SU-DHL-6 (cell line): ENCODE measurements around the gene PHKA2.

Experiments used
- H2AFZ ChIP-seq: fragments of 200-600 bp; sonication (generic); 2 replicates; pipeline ENCODE4 v1.6.1; 2014; ENCODE audit warnings: low read depth, mild to moderate bottlenecking, moderate library complexity, mixed read lengths, antibody characterized with exemption, low read length; ENCODE audit not compliant: severe bottlenecking
- H3F3A ChIP-seq: fragments of 200-600 bp; shearing (Covaris generic); 2 replicates; pipeline ENCODE4 v1.6.0; 2016; ENCODE audit warnings: antibody characterized with exemption, mild to moderate bottlenecking; ENCODE audit not compliant: insufficient read depth
- H3K27ac ChIP-seq: fragments of 200-600 bp; sonication (generic); 2 replicates; pipeline ENCODE4 v1.5.1; 2016; ENCODE audit warnings: low read depth, mild to moderate bottlenecking, low read length, moderate library complexity, mixed read lengths
- H3K27me3 ChIP-seq: fragments of 200-600 bp; sonication (generic), shearing (Covaris generic); 2 replicates; pipeline ENCODE4 v1.6.0; 2014; ENCODE audit warnings: mild to moderate bottlenecking, low read length
- H3K36me3 ChIP-seq: fragments of 200-600 bp; sonication (generic); 2 replicates; pipeline ENCODE4 v1.6.1; 2014; ENCODE audit warnings: mild to moderate bottlenecking, low read length, mixed read lengths
- H3K4me2 ChIP-seq: fragments of 300-600, 200-600 bp; shearing (Covaris generic), sonication (generic); 2 replicates; pipeline ENCODE4 v1.6.0; 2014; ENCODE audit warnings: low read length, low read depth, mild to moderate bottlenecking; ENCODE audit not compliant: poor library complexity, severe bottlenecking
- H3K4me3 ChIP-seq: fragments of 200-600 bp; sonication (generic); 2 replicates; pipeline ENCODE4 v1.5.1; 2014; ENCODE audit warnings: antibody characterized with exemption, low read length, mild to moderate bottlenecking, mixed read lengths; ENCODE audit not compliant: insufficient read depth, poor library complexity, severe bottlenecking
- H3K79me2 ChIP-seq: fragments of 200-600 bp; sonication (generic); 2 replicates; pipeline ENCODE4 v1.6.1; 2014; ENCODE audit warnings: mild to moderate bottlenecking, low read length, moderate library complexity; ENCODE audit not compliant: insufficient read depth
- H3K9ac ChIP-seq: fragments of 200-600 bp; sonication (generic); 2 replicates; pipeline ENCODE4 v1.7.0; 2014; ENCODE audit warnings: mild to moderate bottlenecking, low read length
- H3K9me2 ChIP-seq: fragments of 200-600 bp; sonication (generic); replicated peaks from 2 replicates; pipeline ENCODE4 v1.6.1; 2014; ENCODE audit warnings: low read length; ENCODE audit not compliant: insufficient read depth
- H3K9me3 ChIP-seq: fragments of 200-600 bp; sonication (generic); 2 replicates; pipeline ENCODE4 v1.6.1; 2014; ENCODE audit warnings: low read length, mixed read lengths; ENCODE audit not compliant: insufficient read depth
- H4K20me1 ChIP-seq: fragments of 200-600 bp; sonication (generic); 2 replicates; pipeline ENCODE4 v1.6.1; 2014; ENCODE audit warnings: low read depth, mild to moderate bottlenecking, antibody characterized with exemption, low read length, moderate library complexity, mixed read lengths
- EZH2phosphoT487 ChIP-seq: fragments of 200-600 bp; sonication (generic), shearing (Covaris generic); conservative IDR thresholded peaks from 2 replicates; pipeline ENCODE4 v1.6.1; 2018; ENCODE audit warnings: mild to moderate bottlenecking, antibody characterized with exemption, low read length, moderate library complexity, mixed read lengths
- TF ChIP-seq, protein P1 (sequence below): fragments of 200-600 bp; sonication (generic); IDR thresholded peaks from one replicate; pipeline ENCODE4 v1.5.1; 2017; ENCODE audit warnings: antibody characterized with exemption, mild to moderate bottlenecking, low read length, moderate library complexity; ENCODE audit not compliant: insufficient read depth, poor library complexity, severe bottlenecking

Gene PHKA2

DNA sequence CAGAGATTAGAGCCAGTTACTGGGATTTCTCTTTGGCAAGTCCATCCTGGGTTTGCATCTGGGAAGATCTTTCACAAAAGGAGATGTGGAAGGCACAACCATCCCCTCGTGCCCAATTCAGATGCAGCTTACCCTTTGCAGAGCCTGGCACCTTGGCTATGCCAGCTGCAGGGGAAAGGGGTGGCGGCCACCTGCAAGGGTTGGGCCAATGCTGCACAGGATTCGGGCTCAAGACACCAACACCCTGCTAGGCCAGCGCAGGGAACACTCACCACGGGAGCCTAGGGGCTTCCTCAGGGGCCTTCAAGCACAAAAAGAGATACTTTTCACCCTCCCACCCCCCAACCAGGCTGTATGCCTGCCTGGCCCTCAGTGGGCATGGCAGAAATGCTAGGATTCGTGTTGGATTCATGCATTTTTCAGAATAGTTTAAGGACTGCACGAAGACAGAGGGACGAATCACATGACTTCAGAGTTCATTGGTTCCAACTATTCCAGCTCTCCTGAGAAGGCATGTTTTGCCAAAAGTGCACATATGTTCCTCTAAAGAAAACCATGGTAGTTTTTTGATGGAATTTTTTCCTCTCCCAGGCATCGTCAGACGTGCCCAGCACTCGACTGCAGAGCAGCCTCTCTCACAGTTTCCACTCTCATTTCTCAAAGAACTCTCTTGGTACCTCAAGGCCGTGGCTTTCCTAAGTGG, 94.4 kb downstream of the PHKA2 start:
- no peaks in the 10 kb centered on the region for H4K20me1 ChIP-seq
- no peak overlapping the region for H3K27ac ChIP-seq
- H3K79me2 ChIP-seq: no peaks in the 10 kb centered on the region
- no peaks in the 10 kb centered on the region for H3K36me3 ChIP-seq
- H3F3A ChIP-seq: no peaks in the 10 kb centered on the region
- no peak overlapping the region for H3K9ac ChIP-seq
- no peak overlapping the region for H2AFZ ChIP-seq
- no peaks in the 10 kb centered on the region for H3K9me3 ChIP-seq
- H3K9me2 ChIP-seq: no peaks in the 10 kb centered on the region
- H3K4me3 ChIP-seq: no peak overlapping the region
- no peaks in the 10 kb centered on the region for H3K27me3 ChIP-seq
- TF ChIP-seq, protein P1, sequence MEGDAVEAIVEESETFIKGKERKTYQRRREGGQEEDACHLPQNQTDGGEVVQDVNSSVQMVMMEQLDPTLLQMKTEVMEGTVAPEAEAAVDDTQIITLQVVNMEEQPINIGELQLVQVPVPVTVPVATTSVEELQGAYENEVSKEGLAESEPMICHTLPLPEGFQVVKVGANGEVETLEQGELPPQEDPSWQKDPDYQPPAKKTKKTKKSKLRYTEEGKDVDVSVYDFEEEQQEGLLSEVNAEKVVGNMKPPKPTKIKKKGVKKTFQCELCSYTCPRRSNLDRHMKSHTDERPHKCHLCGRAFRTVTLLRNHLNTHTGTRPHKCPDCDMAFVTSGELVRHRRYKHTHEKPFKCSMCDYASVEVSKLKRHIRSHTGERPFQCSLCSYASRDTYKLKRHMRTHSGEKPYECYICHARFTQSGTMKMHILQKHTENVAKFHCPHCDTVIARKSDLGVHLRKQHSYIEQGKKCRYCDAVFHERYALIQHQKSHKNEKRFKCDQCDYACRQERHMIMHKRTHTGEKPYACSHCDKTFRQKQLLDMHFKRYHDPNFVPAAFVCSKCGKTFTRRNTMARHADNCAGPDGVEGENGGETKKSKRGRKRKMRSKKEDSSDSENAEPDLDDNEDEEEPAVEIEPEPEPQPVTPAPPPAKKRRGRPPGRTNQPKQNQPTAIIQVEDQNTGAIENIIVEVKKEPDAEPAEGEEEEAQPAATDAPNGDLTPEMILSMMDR: no peak
- no peak for TF ChIP-seq EZH2phosphoT487
- no peak overlapping the region for H3K4me2 ChIP-seq

DNA sequence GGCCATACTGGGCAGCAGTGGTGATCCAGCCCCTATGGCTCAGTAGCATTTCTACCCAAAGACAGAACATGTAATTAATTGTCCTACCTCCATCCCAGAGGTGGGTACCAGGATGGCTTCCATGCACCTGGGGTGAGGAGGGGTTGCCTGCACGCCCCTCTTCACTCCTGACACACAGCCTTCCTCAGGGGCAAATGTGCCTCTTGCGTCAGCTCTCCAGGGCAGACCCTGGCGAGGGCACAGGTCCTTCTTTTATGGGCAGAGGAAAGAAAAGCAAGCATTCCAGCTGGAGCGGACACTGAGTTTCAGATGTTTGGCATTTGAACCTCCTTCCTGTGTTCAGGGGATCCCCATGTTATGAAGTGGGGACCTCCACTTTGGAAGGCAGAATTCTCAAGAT, 95.6 kb downstream of the PHKA2 start:
- Histone ChIP-seq H3K9me3 (no peaks in the 10 kb centered on the region), H3K79me2 (no peaks in the 10 kb centered on the region), H3K9ac (no peak overlapping the region), H3K4me3 (no peak overlapping the region), H3F3A (no peaks in the 10 kb centered on the region), H3K27ac (no peak overlapping the region), H3K36me3 (no peaks in the 10 kb centered on the region), H2AFZ (no peak overlapping the region), H4K20me1 (no peaks in the 10 kb centered on the region), H3K9me2 (no peaks in the 10 kb centered on the region), H3K4me2 (no peak overlapping the region), H3K27me3 (no peaks in the 10 kb centered on the region)
- TF ChIP-seq, protein P1: no peak
- TF ChIP-seq EZH2phosphoT487: no peak

DNA sequence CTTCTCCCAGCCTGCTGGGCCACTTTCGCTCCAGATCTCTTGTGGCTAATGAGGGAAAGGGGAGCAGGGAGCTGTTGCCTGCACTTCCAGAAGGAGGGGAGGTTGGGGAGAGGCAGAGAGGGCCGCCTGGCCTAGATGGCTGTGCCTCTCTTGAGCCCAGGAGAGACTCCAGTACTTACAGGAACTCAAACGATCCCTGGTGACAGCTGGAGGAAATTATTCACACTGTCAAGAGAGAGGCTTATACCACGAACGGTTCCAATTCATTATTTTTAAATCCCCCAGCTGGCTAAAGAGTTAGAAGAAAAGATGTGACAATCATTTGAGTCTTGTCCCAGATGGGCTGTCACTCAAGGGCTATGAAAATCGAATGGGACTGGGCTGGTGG, 96.1 kb downstream of the PHKA2 start:
- no peak overlapping the region for H3K4me2 ChIP-seq
- no peaks in the 10 kb centered on the region for H4K20me1 ChIP-seq
- no peak overlapping the region for H3K9ac ChIP-seq
- H3K27me3 ChIP-seq: no peaks in the 10 kb centered on the region
- no peaks in the 10 kb centered on the region for H3K79me2 ChIP-seq
- H3K9me3 ChIP-seq: no peaks in the 10 kb centered on the region
- no peak overlapping the region for H2AFZ ChIP-seq
- no peaks in the 10 kb centered on the region for H3K9me2 ChIP-seq
- TF ChIP-seq, protein P1: no peak
- no peak for TF ChIP-seq EZH2phosphoT487
- H3K36me3 ChIP-seq: no peaks in the 10 kb centered on the region
- H3F3A ChIP-seq: no peaks in the 10 kb centered on the region
- H3K27ac ChIP-seq: no peak overlapping the region
- no peak overlapping the region for H3K4me3 ChIP-seq
